HCT116 (cell line): ENCODE measurements around the gene RANGRF. TPM values are rescaled to one million over a fixed set of nuclear protein-coding genes. Genes with fewer than 3 reads are reported as not detected.

Experiments used
- ATAC-seq: fragments of 200-7000 bp; cut with Tn5 transposase; 2 replicates; pipeline ENCODE4 v1.9.1; 2020; ENCODE audit warnings: mild to moderate bottlenecking, moderate library complexity
- BruUV-seq: library from RNA; stranded (reverse); fragments of 400-500 nt; replicated peaks from 2 replicates; lab custom pipeline; 2021; lab: Mats Ljungman, UMichigan
- CTCF ChIA-PET: fragments of 300-600 bp; sonication (Branson Sonifier 250); formaldehyde crosslinking; loops from one replicate; lab custom pipeline; 2021; ENCODE audit warnings: antibody characterized with exemption; lab: Charles Lee
- POLR2A ChIA-PET: fragments of 300-600, 350-600 bp; sonication (Branson Sonifier 250); formaldehyde crosslinking; loops from one replicate; lab custom pipeline; 2021; ENCODE audit warnings: antibody characterized with exemption; lab: Charles Lee
- RAD21 ChIA-PET, 2 experiments: fragments of 300-600 bp; sonication (Branson Sonifier 250); formaldehyde crosslinking; loops; one replicate each; lab custom pipeline; 2023; ENCODE audit warnings: low total read pairs in 2 of 2; ENCODE audit not compliant: uncharacterized antibody in 2 of 2, unreplicated experiment in 2 of 2, low non-redundant PET in 1 of 2; lab: Charles Lee
- DNase-seq: peaks from one replicate; pipeline ENCODE4 v3.0.0-alpha.2; 2010; ENCODE audit warnings: low read depth, low spot score
- H2AFZ ChIP-seq: fragments of 200-600 bp; shearing (Covaris generic), sonication (generic); 2 replicates; pipeline ENCODE4 v1.6.1; 2017; ENCODE audit warnings: low read depth, mixed run types, mixed read lengths, antibody characterized with exemption, low read length; ENCODE audit not compliant: poor library complexity, severe bottlenecking
- H3K27ac ChIP-seq: 2 replicates; pipeline ENCODE4 v1.5.1; 2012; ENCODE audit warnings: low read depth, low read length
- H3K27me3 ChIP-seq: fragments of 200-600 bp; sonication (generic); 2 replicates; pipeline ENCODE4 v1.6.1; 2016; ENCODE audit warnings: mixed run types, low read length, mixed read lengths; ENCODE audit not compliant: insufficient read depth
- H3K36me3 ChIP-seq, 2 experiments: fragments of 200-500 bp in 1 of 2; fragments of 200-600 bp in 1 of 2; sonication (Bioruptor generic) in 1 of 2; sonication (generic) in 1 of 2; 2 replicates each; pipeline versions ENCODE4 v1.5.1 to v1.6.1; 2014 to 2016; ENCODE audit warnings: low read length in 2 of 2, inconsistent platforms in 1 of 2, mixed read lengths in 1 of 2, mixed run types in 1 of 2; ENCODE audit not compliant: insufficient read depth in 2 of 2, control insufficient read depth in 1 of 2
- H3K4me1 ChIP-seq, 2 experiments: fragments of 200-600 bp in 1 of 2; sonication (generic) in 1 of 2; 2 replicates each; pipeline versions ENCODE4 v1.5.1 to v1.6.1; 2012 to 2017; ENCODE audit warnings: low read length in 2 of 2, inconsistent platforms in 1 of 2, mild to moderate bottlenecking in 1 of 2, mixed read lengths in 1 of 2, mixed run types in 1 of 2, moderate library complexity in 1 of 2; ENCODE audit not compliant: insufficient read depth in 2 of 2, control insufficient read depth in 1 of 2
- H3K4me2 ChIP-seq: fragments of 200-600 bp; sonication (generic); 2 replicates; pipeline ENCODE4 v1.6.1; 2017; ENCODE audit warnings: mixed run types, low read length, mixed read lengths
- H3K4me3 ChIP-seq, 2 experiments: fragments of 200-600 bp in 1 of 2; sonication (generic) in 1 of 2; replicated peaks in 1 of 2; 2 replicates each; pipeline ENCODE4 v1.5.1; 2011 to 2016; ENCODE audit warnings: low read length in 2 of 2, control low read depth in 1 of 2, low read depth in 1 of 2, mild to moderate bottlenecking in 1 of 2, mixed read lengths in 1 of 2, mixed run types in 1 of 2
- H3K79me2 ChIP-seq: fragments of 200-600 bp; sonication (generic); 2 replicates; pipeline ENCODE4 v1.6.1; 2017; ENCODE audit warnings: mild to moderate bottlenecking, mixed run types, low read length, moderate library complexity, mixed read lengths; ENCODE audit not compliant: insufficient read depth
- H3K9ac ChIP-seq: fragments of 200-600 bp; sonication (generic); 2 replicates; pipeline ENCODE4 v1.6.1; 2016; ENCODE audit warnings: low read length, mixed read lengths
- H3K9me2 ChIP-seq: fragments of 200-600 bp; sonication (generic), shearing (Covaris generic); 2 replicates; pipeline ENCODE4 v1.6.1; 2017; ENCODE audit warnings: mixed run types, mild to moderate bottlenecking, moderate library complexity; ENCODE audit not compliant: insufficient read depth
- H3K9me3 ChIP-seq, 2 experiments: fragments of 200-500 bp in 1 of 2; fragments of 200-600 bp in 1 of 2; sonication (Bioruptor generic) in 1 of 2; sonication (generic) in 1 of 2; 2 replicates each; pipeline ENCODE4 v1.6.1; 2014 to 2017; ENCODE audit warnings: low read length in 2 of 2, mixed read lengths in 2 of 2, inconsistent platforms in 1 of 2, low read depth in 1 of 2, mild to moderate bottlenecking in 1 of 2, mixed run types in 1 of 2, moderate library complexity in 1 of 2; ENCODE audit not compliant: control insufficient read depth in 1 of 2, insufficient read depth in 1 of 2
- H4K20me1 ChIP-seq: fragments of 200-600 bp; sonication (generic), shearing (Covaris generic); 2 replicates; pipeline ENCODE4 v1.6.1; 2017; ENCODE audit warnings: mixed run types, mild to moderate bottlenecking, moderate library complexity; ENCODE audit not compliant: insufficient read depth
- CBX3 ChIP-seq: IDR thresholded peaks from 2 replicates; pipeline ENCODE4 v1.6.1; 2012; ENCODE audit warnings: low read depth
- EGR1 ChIP-seq: IDR thresholded peaks from 2 replicates; pipeline ENCODE4 v1.6.1; 2012; ENCODE audit warnings: low read depth
- ELF1 ChIP-seq: IDR thresholded peaks from 2 replicates; pipeline ENCODE4 v1.6.1; 2012; ENCODE audit warnings: low read depth, borderline replicate concordance
- EZH2 ChIP-seq: fragments of 200-600 bp; sonication (generic); IDR thresholded peaks from 2 replicates; pipeline ENCODE4 v1.6.1; 2017; ENCODE audit warnings: antibody characterized with exemption, mixed run types
- FOSL1 ChIP-seq: IDR thresholded peaks from 2 replicates; pipeline ENCODE4 v1.6.1; 2012; ENCODE audit warnings: low read depth
- SIN3A ChIP-seq: IDR thresholded peaks from 2 replicates; pipeline ENCODE4 v1.6.1; 2012; ENCODE audit warnings: low read depth
- SP1 ChIP-seq: IDR thresholded peaks from 2 replicates; pipeline ENCODE4 v1.6.1; 2012; ENCODE audit warnings: low read depth
- SRF ChIP-seq: IDR thresholded peaks from 2 replicates; pipeline ENCODE4 v1.6.1; 2012; ENCODE audit warnings: low read depth
- TCF7L2 ChIP-seq: IDR thresholded peaks from 2 replicates; pipeline ENCODE4 v1.7.0; 2011; ENCODE audit warnings: borderline replicate concordance, inconsistent platforms; ENCODE audit not compliant: insufficient read depth, insufficient read length; ENCODE audit errors: extremely low read depth
- YY1 ChIP-seq: IDR thresholded peaks from 2 replicates; pipeline ENCODE4 v1.6.1; 2011; ENCODE audit warnings: low read length, low read depth, moderate library complexity, mild to moderate bottlenecking; ENCODE audit not compliant: insufficient replicate concordance; ENCODE audit errors: extremely low read depth
- ZFX ChIP-seq: fragments of 450-650 bp; IDR thresholded peaks from 2 replicates; pipeline ENCODE4 v1.6.1; 2017
- ZNF274 ChIP-seq: fragments of 200-500 bp; sonication (Bioruptor generic); IDR thresholded peaks from 2 replicates; pipeline ENCODE4 v1.6.1; 2014; ENCODE audit warnings: mild to moderate bottlenecking, low read depth, low read length, inconsistent platforms
- intact Hi-C: fragments of 100-400 bp; cut with micrococcal nuclease; formaldehyde crosslinking; loops from 2 replicates; pipeline ENCODE4 v1.10.0; 2022
- total RNA-seq: library from RNA; stranded (reverse); gene quantifications from one replicate; pipeline ENCODE4 v1.2.1, GENCODE V29; 2021; ENCODE audit not compliant: unreplicated experiment
- TF ChIP-seq, protein P1 (sequence below), 3 experiments: fragments of 200-600 bp in 1 of 3; sonication (generic) in 1 of 3; IDR thresholded peaks in 2 of 3; conservative IDR thresholded peaks in 1 of 3; 2 replicates each; pipeline ENCODE4 v1.5.1; 2012 to 2017; ENCODE audit warnings: low read depth in 2 of 3, low read length in 2 of 3, antibody characterized with exemption in 1 of 3, borderline replicate concordance in 1 of 3, control low read depth in 1 of 3, mild to moderate bottlenecking in 1 of 3, mixed read lengths in 1 of 3, mixed run types in 1 of 3, moderate library complexity in 1 of 3; ENCODE audit not compliant: insufficient read depth in 1 of 3
- TF ChIP-seq, protein P2 (sequence below): IDR thresholded peaks from 2 replicates; pipeline ENCODE4 v1.6.1; 2012; ENCODE audit warnings: low read depth
- TF ChIP-seq, protein P3 (sequence below): IDR thresholded peaks from 2 replicates; pipeline ENCODE4 v1.6.1; 2012
- TF ChIP-seq, protein P4 (sequence below): IDR thresholded peaks from 2 replicates; pipeline ENCODE4 v1.6.1; 2012

RANGRF gene
- total RNA-seq, 1 experiment from 2014 or later: 33.2 TPM

DNA sequence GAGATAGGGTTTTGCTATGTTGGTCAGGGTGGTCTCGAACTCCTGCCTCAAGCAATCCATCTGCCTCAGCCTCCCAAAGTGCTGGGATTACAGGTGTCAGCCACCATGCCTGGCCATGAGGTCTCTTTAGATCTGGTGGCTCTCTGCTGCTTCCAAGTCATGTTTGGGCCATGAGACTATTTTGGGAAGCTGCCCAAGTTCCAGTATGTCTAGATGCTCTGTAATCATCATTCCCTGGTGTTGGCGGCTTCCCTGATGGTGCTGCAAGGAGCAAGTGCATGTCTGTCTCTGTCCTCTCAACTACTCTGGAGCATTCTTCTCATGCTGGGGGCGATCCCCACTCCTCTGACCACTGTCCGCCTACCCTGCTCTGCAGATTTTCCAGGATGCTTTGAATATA, 44.8 kb downstream of the RANGRF start:
- no peak for ATAC-seq
- Histone ChIP-seq H3K79me2 (no peaks in the 10 kb centered on the region), H4K20me1 (no peaks in the 10 kb centered on the region), H3K27me3 (no peaks in the 10 kb centered on the region), H3K4me1 (no peaks in the 10 kb centered on the region), H3K27ac (no peak overlapping the region), H2AFZ (no peak overlapping the region), H3K4me3 (no peak overlapping the region), H3K36me3 (no peaks in the 10 kb centered on the region), H3K4me2 (no peak overlapping the region), H3K9me3 (no peaks in the 10 kb centered on the region), H3K9ac (no peak overlapping the region), H3K9me2 (no peaks in the 10 kb centered on the region)
- DNase-seq: no peak
- ChIA-PET CTCF (no interaction called here), POLR2A (no interaction called here), RAD21 (no interaction called here)
- no TSS peak for BruUV-seq
- intact Hi-C loops: no loop called here
- TF ChIP-seq, protein P1, sequence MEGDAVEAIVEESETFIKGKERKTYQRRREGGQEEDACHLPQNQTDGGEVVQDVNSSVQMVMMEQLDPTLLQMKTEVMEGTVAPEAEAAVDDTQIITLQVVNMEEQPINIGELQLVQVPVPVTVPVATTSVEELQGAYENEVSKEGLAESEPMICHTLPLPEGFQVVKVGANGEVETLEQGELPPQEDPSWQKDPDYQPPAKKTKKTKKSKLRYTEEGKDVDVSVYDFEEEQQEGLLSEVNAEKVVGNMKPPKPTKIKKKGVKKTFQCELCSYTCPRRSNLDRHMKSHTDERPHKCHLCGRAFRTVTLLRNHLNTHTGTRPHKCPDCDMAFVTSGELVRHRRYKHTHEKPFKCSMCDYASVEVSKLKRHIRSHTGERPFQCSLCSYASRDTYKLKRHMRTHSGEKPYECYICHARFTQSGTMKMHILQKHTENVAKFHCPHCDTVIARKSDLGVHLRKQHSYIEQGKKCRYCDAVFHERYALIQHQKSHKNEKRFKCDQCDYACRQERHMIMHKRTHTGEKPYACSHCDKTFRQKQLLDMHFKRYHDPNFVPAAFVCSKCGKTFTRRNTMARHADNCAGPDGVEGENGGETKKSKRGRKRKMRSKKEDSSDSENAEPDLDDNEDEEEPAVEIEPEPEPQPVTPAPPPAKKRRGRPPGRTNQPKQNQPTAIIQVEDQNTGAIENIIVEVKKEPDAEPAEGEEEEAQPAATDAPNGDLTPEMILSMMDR (IDR thresholded peaks at IDR 0.05 in 2 of 3, conservative IDR thresholded peaks at IDR 0.05 in 1 of 3; ENCODE audit: borderline replicate concordance in 1 of 3, insufficient read depth in 1 of 3, low read depth in 2 of 3, low read length in 2 of 3): no peak
- no peak for TF ChIP-seq ELF1
- TF ChIP-seq, protein P2, sequence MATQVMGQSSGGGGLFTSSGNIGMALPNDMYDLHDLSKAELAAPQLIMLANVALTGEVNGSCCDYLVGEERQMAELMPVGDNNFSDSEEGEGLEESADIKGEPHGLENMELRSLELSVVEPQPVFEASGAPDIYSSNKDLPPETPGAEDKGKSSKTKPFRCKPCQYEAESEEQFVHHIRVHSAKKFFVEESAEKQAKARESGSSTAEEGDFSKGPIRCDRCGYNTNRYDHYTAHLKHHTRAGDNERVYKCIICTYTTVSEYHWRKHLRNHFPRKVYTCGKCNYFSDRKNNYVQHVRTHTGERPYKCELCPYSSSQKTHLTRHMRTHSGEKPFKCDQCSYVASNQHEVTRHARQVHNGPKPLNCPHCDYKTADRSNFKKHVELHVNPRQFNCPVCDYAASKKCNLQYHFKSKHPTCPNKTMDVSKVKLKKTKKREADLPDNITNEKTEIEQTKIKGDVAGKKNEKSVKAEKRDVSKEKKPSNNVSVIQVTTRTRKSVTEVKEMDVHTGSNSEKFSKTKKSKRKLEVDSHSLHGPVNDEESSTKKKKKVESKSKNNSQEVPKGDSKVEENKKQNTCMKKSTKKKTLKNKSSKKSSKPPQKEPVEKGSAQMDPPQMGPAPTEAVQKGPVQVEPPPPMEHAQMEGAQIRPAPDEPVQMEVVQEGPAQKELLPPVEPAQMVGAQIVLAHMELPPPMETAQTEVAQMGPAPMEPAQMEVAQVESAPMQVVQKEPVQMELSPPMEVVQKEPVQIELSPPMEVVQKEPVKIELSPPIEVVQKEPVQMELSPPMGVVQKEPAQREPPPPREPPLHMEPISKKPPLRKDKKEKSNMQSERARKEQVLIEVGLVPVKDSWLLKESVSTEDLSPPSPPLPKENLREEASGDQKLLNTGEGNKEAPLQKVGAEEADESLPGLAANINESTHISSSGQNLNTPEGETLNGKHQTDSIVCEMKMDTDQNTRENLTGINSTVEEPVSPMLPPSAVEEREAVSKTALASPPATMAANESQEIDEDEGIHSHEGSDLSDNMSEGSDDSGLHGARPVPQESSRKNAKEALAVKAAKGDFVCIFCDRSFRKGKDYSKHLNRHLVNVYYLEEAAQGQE: no peak
- TF ChIP-seq, protein P3, sequence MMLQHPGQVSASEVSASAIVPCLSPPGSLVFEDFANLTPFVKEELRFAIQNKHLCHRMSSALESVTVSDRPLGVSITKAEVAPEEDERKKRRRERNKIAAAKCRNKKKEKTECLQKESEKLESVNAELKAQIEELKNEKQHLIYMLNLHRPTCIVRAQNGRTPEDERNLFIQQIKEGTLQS: no peak
- TF ChIP-seq FOSL1: no peak
- no peak for TF ChIP-seq CBX3
- no peak for TF ChIP-seq ZFX
- no peak for TF ChIP-seq SRF
- TF ChIP-seq TCF7L2: no peak
- TF ChIP-seq EZH2: no peak
- no peak for TF ChIP-seq SIN3A
- no peak for TF ChIP-seq YY1
- TF ChIP-seq SP1: no peak
- TF ChIP-seq, protein P4, sequence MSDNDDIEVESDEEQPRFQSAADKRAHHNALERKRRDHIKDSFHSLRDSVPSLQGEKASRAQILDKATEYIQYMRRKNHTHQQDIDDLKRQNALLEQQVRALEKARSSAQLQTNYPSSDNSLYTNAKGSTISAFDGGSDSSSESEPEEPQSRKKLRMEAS: no peak
- TF ChIP-seq ZNF274: no peak
- TF ChIP-seq EGR1: no peak
